22Rv1 (cell line): ENCODE measurements around the gene SFPQ.
"Not testable (repeated sequence)": the region's sequence is repeated elsewhere in the genome, so short reads cannot be mapped to it uniquely, and the experiment has no call there.

Experiments used
- H3K27ac ChIP-seq: fragments of 450-650 bp; 2 replicates; pipeline ENCODE4 v1.5.1; 2017
- ZFX ChIP-seq: fragments of 450-650 bp; IDR thresholded peaks from 2 replicates; pipeline ENCODE4 v1.6.1; 2017; ENCODE audit warnings: antibody characterized with exemption, borderline replicate concordance
- TF ChIP-seq, protein P1 (sequence below): fragments of 450-650 bp; IDR thresholded peaks from 2 replicates; pipeline ENCODE4 v1.5.1; 2017; ENCODE audit warnings: mild to moderate bottlenecking

Gene SFPQ

DNA sequence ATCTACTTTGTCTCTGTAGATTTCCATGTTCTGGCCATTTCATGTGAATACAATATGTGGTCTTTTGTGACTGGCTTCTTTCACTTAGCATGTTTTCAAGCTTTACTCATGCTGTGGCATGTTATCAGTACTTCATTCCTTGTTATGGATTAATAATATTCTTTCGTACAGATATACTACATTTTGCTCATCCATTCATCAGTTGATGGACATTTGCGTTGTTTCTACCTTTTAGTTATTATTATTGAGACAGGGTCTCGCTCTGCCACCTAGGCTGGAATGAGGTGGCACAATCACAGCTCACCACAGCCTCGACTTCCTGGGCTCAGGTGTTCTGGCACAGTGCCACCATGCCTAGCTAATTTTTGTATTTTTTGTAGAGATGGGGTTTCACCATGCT, 21.4 kb downstream of the SFPQ start:
- no peak overlapping the region for H3K27ac ChIP-seq
- TF ChIP-seq, protein P1, sequence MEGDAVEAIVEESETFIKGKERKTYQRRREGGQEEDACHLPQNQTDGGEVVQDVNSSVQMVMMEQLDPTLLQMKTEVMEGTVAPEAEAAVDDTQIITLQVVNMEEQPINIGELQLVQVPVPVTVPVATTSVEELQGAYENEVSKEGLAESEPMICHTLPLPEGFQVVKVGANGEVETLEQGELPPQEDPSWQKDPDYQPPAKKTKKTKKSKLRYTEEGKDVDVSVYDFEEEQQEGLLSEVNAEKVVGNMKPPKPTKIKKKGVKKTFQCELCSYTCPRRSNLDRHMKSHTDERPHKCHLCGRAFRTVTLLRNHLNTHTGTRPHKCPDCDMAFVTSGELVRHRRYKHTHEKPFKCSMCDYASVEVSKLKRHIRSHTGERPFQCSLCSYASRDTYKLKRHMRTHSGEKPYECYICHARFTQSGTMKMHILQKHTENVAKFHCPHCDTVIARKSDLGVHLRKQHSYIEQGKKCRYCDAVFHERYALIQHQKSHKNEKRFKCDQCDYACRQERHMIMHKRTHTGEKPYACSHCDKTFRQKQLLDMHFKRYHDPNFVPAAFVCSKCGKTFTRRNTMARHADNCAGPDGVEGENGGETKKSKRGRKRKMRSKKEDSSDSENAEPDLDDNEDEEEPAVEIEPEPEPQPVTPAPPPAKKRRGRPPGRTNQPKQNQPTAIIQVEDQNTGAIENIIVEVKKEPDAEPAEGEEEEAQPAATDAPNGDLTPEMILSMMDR, result no peak
- no peak for TF ChIP-seq ZFX

DNA sequence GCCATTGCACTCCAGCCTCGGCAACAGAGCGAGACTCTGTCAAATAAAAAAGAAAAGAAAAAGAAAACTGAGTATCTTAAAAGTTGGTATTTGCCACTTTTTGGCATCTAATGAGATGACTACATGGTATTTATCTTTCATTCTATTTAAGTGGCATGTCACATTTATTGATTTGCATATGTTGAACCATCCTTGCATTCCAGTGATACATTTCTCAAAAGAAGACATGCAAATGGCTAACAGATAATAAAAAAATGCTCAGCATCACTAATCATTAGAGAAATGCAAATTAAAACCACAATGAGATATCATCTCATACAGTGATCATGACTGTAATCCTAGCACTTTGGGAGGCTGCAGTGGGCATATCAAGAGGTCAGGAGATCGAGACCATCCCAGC, 28.1 kb downstream of the SFPQ start:
- TF ChIP-seq, protein P1, result no peak
- TF ChIP-seq ZFX, result no peak
- H3K27ac ChIP-seq, result no peak overlapping the region

DNA sequence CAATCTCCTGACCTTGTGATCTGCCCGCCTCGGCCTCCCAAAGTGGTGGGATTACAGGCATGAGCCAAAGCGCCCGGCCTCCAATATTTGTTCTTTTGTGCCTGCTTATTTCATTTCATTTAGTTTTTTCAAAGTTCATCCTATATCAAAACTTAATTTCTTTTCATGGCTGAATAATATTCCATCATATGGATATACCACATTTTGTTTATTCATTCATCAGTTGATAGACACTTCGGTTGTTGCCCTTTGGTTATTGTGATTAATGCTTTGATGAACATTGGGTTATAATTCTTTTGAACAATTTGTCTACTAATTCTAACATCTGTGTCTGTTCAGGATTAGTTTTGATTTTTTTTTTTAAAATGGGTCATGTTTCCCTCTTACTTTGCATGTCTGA, 41.7 kb downstream of the SFPQ start:
- H3K27ac ChIP-seq, result no peak overlapping the region
- TF ChIP-seq, protein P1, result no peak
- TF ChIP-seq ZFX, result no peak

DNA sequence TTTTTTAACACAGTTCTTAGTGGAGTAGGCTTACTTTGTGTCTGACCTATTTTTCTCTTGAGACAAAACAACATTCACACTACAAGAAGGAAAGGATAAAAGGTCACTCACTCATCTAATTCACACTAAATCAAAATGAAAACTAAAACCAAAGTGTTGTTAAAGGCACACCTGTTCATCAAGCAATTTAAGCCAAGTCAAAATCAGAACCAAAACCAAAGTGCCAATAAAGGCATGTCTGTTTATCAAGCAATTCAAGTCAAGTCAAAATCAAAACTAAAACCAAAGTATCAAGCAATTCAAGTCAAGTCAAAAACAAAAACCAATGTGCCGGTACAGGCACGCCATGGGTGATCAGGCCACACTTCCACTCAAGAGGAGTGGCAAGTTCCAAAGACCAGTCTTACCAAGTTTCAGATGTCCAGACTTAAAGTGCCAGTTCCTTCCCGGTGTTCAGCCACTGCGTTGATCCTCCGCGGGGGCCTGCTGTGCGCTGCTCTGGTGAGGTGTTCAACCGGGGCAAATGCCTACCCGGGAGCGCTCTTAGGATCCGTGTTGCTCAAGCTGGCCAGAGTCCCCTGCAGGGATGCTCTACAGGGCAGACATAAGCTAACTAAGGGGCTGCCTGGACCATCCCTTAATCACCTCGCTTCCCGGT, 46.9 kb downstream of the SFPQ start:
- H3K27ac ChIP-seq, result not testable (repeated sequence)

DNA sequence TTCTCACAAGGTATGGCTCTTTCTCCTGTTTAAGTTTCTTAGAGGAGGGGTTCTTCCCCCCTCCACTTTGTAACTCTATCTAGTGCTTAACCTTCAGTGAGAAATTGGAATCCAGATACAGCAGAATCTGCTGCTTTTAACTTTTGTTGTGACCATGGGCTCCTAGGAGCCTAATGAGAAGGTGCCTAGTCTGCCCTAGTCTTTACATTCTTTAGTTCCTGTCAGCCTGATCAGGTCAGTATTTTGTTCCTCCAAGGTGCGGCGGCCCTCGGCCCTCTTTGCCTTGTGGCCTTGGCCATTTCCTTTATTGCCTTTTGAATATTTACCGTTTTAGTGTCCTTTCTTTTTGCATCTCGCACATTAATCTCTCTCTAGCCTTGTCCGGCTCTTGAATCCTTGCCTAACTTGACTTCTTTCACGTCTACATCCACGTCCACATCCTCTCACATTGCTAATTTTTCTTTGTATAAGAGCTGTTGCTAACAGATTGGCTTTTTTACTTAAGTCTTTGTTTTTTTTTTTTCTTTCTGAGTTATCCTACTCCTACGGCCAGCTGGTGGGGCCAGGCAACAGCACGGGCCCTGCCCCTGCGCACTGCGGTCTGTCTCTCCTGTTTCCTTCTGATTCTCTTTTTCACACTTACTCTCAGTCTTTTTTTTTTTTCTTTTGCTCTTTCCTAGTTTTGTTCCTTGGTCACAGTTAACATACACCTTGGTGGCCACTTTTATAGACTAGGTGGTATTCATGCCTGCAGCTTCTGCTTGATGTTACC, 49.0 kb downstream of the SFPQ start:
- TF ChIP-seq, protein P1, result no peak
- no peak for TF ChIP-seq ZFX
- H3K27ac ChIP-seq, result no peak overlapping the region

DNA sequence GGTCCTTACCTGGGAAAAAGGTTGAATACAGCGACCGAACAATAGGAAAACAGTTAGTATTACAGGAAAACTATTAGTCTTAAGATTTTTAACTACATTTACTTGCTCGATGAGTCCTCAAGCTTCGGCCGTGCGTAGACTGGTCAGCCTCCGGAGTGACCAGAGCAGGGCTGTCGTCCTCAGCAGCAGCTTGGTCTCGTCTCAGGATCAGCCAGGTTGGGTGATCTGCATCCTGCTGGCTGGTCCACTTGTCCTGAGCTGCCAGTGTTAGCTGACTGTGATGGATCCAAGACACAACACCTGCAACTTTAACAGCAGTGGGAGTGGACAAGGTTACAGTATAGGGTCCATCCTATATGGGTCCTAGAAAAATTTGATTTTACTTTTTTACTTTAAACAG, 50.2 kb downstream of the SFPQ start:
- not testable (repeated sequence) for H3K27ac ChIP-seq

DNA sequence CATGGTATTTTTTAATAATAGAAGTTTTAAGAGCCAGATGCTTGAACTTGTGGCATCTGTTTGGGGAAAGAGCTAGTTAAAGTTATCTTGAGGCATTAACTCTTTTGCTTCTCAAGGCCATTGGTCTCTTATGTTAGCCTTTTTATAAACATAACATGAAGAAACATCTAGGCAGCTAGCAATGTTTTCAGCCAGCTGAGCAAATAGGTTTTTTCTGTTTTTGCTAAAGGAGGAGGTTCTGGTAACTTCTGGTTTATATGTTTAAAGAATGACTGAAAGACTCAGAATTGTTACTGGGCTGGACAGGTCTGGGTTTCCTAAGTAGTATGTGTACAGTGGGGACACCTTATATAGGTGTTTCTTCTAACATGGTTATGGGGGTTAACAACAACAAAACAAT, 50.7 kb downstream of the SFPQ start:
- not testable (repeated sequence) for H3K27ac ChIP-seq

DNA sequence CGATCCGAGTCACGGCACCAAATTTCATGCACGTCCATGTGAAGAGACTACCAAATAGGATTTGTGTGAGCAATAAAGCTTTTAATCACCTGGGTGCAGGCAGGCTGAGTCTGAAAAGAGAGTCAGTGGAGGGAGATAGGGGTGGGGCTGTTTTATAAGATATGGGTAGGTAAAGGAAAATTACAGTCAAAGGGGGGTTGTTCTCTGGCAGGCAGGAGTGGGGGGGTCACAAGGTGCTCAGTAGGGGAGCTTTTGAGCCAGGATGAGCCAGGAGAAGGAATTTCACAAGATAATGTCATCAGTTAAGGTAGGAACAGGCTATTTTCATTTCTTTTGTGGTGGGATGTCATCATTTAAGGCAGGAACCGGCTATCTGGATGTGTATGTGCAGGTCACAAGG, 55.4 kb downstream of the SFPQ start:
- not testable (repeated sequence) for H3K27ac ChIP-seq

DNA sequence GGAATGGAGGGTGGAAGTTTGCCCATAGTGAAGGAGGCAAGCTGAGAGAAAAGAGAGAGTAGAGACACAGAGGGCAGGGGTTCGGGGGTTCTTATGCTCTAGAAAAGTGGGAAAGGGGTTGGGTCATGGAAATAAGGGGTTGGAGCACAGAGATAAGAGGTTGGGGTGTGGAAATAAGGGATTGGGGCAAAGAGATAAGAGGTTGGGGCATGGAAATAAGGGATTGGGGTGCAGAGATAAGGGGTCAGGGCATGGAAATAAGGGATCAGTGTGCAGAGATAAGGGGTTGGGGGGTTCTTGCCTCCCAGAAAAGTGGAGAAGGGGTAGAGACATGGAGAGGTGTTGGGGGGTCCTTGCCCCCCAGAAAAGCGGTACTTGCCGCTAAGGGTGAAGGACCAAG, 56.2 kb downstream of the SFPQ start:
- H3K27ac ChIP-seq, result no peak overlapping the region
- no peak for TF ChIP-seq ZFX
- TF ChIP-seq, protein P1, result no peak
